ENCODE measurements around the gene ALOXE3.

ALOXE3 gene

DNA sequence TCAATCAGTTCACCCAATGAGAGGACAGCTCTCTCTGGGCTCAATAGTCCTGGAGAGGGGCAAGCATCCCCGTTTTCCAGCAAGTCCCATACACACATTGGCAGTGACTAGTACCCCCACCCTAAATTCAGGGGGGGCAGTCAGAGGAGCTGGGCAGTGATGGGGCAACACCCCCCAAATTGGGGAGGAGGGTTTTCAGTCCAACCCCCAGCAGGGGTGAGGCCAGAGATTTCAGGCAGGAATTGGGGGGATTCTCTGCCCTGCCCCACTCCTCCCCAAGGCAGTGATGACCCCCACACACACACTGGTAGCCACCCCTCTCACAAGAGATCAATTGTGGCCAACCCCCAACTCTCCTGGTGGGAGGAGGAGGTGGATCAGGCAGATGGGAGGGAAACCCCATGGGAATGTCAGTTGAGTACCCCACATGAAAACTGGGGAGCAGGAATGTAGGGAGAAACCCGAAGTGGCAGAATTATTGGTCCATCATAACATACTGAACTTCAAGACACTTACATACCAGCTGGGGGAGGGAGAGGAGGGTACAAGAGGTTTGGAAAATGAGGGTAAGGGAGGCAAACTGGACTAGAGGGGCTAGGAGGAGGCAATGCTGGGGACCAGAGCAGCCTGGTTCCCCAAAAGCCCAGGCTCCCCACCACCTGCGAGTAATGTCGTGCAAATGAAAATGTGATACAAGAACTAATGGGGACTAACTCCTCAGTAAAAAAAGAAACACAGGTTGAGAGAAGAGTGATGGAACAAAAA is 41.3 kb upstream of the ALOXE3 start:
- in situ Hi-C loops (cut with HindIII; ENCODE audit: low pct_unique_long_range_greater_than_20kb, low sequenced_read_pairs) = no loop called here
- TF ChIP-seq JUND (IDR thresholded peaks at IDR 0.05; ENCODE audit: low read depth) = no peak
- no peak for DNase-seq (ENCODE audit: low read depth in 1 of 2, low spot score in 1 of 2)

GRCh38 chr17:8159032-8159400 is 40.7 kb upstream of the ALOXE3 start:
- no peak for TF ChIP-seq JUND (IDR thresholded peaks at IDR 0.05; ENCODE audit: low read depth)
- in situ Hi-C loops (cut with HindIII; ENCODE audit: low pct_unique_long_range_greater_than_20kb, low sequenced_read_pairs) = no loop called here
- no peak for DNase-seq (ENCODE audit: low read depth in 1 of 2, low spot score in 1 of 2)

DNA sequence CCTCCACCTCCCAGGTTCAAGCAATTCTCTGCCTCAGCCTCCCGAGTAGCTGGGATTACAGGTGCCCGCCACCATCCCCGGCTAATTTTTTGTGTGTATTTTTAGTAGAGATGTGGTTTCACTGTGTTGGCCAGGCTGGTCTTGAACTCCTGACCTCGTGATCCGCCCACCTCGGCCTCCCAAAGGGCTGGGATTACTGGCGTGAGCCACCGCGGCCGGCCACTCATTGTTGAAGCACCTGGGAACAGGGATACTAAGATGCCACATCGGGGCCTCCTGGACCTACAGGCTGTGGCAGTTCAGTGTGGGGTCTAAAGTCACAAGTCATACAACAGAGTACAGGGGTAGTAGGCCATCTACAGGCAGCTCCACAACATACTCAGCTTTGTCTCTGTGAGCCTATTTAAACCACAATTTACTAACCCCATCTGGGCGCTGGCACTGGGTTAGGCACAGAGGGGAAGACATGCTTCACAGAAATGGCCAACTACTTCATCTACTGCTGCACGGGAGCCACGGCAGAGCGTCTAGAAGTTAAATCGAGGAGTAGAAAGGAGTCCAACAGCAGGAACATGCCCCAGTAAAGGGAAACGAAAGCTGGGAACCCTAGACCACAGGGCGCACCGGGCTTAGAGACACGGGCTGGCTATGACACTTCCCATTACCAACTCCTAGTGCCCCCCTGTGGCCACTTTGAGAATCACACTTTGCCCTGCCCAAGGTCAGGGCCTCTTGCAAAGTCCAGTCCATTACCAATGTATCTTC is 40.1 kb upstream of the ALOXE3 start:
- in situ Hi-C loops (cut with HindIII; ENCODE audit: low pct_unique_long_range_greater_than_20kb, low sequenced_read_pairs) = no loop called here
- TF ChIP-seq JUND (IDR thresholded peaks at IDR 0.05; ENCODE audit: low read depth) = no peak
- peak; percentile 70 to 88 for DNase-seq (ENCODE audit: low read depth in 1 of 2, low spot score in 1 of 2)

DNA sequence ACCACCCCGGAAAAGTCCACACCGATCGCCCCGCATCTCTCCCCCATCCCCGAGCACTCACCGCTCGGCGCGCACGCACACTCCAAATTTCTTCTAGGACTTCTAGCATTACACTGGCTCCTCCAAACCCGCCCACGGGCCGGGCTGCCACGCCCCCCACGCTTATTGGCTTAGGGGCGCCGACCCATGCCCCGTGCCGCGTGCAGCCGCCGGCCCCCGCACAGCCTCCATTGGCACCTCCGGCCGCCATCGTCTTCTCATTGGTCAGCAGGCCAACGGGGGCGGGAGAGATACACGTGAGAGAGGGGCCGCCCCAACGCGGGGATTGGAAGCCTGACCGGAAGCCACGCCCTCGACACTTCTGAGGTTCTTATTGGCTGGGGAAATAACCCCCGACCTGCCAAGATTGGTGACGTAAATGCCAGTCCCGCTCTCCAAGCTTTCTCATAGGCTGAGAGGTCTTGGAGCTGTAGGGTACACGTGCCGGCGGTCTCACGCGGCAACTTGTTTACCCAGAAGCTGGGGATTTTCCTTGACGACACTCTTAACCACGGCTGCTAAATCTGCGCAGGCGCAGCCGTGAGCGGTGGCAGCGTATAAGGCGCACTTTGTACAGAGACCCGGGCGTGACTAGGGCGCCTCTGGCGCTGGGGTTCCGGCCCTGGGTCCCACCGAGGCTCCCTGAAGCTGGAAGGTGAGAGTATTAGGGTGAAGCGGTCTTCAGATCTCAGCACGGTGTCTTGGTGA is 38.1 kb upstream of the ALOXE3 start:
- peak; percentile 98 to 100 for DNase-seq (ENCODE audit: low read depth in 1 of 2, low spot score in 1 of 2)
- in situ Hi-C loops (cut with HindIII; ENCODE audit: low pct_unique_long_range_greater_than_20kb, low sequenced_read_pairs) = no loop called here

GRCh38 chr17:8155996-8156245 is 37.6 kb upstream of the ALOXE3 start:
- TF ChIP-seq JUND (IDR thresholded peaks at IDR 0.05; ENCODE audit: low read depth) = no peak
- no peak for DNase-seq (ENCODE audit: low read depth in 1 of 2, low spot score in 1 of 2)
- in situ Hi-C loops (cut with HindIII; ENCODE audit: low pct_unique_long_range_greater_than_20kb, low sequenced_read_pairs) = no loop called here

More for the DNA sequence above, 38.1 kb upstream of the ALOXE3 start:
- no peak for TF ChIP-seq JUND (IDR thresholded peaks at IDR 0.05; ENCODE audit: low read depth)

GRCh38 chr17:8155231-8155995 is 37.1 kb upstream of the ALOXE3 start:
- TF ChIP-seq JUND (IDR thresholded peaks at IDR 0.05; ENCODE audit: low read depth) = no peak
- peak in 1 of 2 experiments; percentile 90 for DNase-seq (ENCODE audit: low read depth in 1 of 2, low spot score in 1 of 2)
- in situ Hi-C loops (cut with HindIII; ENCODE audit: low pct_unique_long_range_greater_than_20kb, low sequenced_read_pairs) = no loop called here

DNA sequence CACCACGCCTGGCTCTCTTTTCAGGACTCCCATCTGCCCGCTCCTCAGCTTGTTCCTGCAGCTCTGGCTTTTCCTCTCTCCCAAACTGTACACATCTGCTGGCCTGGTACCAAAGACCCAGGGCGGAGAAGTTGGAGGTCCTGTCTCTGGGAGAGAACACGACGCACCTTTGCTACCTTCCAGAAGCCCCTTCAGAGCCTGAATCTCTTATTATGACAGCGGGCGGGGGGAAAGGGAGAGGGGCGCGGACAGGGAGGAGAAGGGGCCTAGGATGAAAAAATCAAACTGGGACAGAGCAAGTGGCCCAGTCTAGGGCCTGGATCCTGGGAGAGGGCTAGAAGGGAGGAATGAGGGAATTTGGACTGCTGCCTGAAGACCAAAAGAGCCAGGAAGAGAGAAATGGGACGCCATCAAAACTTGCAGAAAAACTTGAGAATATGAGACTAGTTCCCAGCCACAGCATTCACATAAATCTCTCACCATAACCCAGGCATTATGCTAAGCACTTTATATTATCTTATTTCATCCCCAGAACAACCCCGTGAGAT is 36.4 kb upstream of the ALOXE3 start:
- in situ Hi-C loops (cut with HindIII; ENCODE audit: low pct_unique_long_range_greater_than_20kb, low sequenced_read_pairs) = no loop called here
- TF ChIP-seq JUND (IDR thresholded peaks at IDR 0.05; ENCODE audit: low read depth) = no peak
- no peak for DNase-seq (ENCODE audit: low read depth in 1 of 2, low spot score in 1 of 2)

DNA sequence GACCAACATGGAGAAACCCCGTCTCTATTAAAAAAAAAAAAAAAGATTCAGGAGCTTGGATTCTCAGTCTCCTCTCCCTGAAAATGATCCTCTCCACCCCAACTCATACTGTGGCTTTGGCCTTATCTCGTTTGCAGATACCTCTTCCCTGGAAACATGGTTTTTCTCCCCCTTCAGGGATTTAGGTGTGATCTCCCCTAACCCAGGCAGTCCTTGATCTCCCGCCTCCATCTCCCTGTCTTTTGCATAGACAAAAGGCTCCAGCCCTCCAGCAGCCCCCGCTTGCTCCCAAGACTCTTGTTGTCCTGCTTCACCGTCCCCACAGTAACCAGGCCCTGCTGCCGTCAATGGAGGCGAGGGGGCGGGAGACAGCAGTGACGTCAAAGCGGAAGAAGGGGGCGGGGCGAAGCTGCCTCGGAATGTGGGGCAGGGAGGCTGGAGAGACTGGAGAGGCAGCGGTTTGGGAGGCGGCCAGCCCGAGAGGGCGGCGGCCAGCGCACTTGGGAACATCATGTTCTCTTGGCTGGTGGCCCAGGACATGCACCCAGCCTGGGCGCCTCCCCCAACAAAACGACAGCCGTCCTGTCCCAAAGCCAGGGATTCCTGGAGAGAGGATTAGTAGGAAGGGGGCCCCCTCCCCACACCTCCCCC is 35.8 kb upstream of the ALOXE3 start:
- no peak for TF ChIP-seq JUND (IDR thresholded peaks at IDR 0.05; ENCODE audit: low read depth)
- in situ Hi-C loops (cut with HindIII; ENCODE audit: low pct_unique_long_range_greater_than_20kb, low sequenced_read_pairs) = no loop called here
- DNase-seq (ENCODE audit: low read depth in 1 of 2, low spot score in 1 of 2) = peak; percentile 64 to 95

DNA sequence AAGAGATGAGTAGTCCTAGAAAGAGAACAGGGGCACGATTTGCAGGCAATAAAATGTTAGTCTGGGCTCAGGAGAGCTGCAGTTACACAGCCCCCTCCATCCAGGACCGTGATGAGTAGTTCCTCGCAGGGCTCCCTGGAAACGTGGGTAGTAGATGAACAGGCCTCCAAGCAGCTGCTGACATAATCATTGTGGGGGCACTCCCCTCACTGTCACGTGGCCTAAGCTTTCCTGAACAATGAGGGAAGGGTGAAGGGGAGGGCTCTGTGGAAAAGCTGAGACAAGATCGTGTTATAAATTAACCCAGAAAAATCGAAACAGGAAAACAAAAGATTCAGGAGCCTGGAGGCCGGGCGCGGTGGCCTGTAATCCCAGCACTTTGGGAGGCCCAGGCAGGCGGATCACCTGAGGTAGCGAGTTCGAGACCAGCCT is 35.2 kb upstream of the ALOXE3 start:
- no peak for DNase-seq (ENCODE audit: low read depth in 1 of 2, low spot score in 1 of 2)
- no peak for TF ChIP-seq JUND (IDR thresholded peaks at IDR 0.05; ENCODE audit: low read depth)
- in situ Hi-C loops (cut with HindIII; ENCODE audit: low pct_unique_long_range_greater_than_20kb, low sequenced_read_pairs) = no loop called here

- no peak for DNase-seq (ENCODE audit: low read depth in 1 of 2, low spot score in 1 of 2)
- in situ Hi-C loops (cut with HindIII; ENCODE audit: low pct_unique_long_range_greater_than_20kb, low sequenced_read_pairs) = no loop called here
- no peak for TF ChIP-seq JUND (IDR thresholded peaks at IDR 0.05; ENCODE audit: low read depth)
These were observed 34.7 kb upstream of the ALOXE3 start for GRCh38 chr17:8153031-8153451.

DNA sequence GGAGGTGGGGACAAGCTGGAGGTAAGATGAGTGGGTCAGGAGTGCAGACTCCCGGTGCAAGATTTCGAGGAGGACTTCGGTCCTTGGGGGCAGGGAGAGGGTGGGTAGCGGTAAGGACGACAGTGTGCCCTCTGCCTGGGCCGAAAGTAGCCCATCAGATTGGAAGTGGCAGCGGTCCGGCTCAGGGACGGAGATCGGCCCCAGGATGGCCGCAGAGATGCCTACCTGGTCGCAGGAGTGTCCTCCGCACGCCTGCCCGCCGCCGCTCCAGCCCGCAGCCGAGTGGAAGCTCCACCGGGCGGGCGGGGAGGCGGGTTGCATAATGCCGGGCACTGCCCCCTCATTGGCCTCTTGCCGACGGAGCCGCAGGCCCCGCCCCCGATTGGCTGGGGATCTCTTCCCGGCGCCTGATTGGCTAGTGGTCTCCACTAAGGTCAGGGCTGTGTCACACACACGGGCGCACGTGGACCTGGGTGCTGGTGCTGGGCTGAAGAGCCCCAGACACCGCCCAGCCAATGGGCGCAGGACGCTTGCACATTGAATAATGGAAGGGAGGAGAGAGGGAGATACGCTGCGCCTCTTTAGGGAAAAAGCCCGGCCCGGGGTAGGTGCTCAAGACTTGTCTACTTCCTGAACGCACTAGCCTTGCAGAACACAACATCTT is 33.9 kb upstream of the ALOXE3 start, which contains the start of gene PER1:
Gene PER1, minus strand, starts transcription at position 293 of the 664 bp plus-strand sequence. CDS start 1,698 bp downstream, outside the sequence.
- no peak for TF ChIP-seq JUND (IDR thresholded peaks at IDR 0.05; ENCODE audit: low read depth)
- in situ Hi-C loops (cut with HindIII; ENCODE audit: low pct_unique_long_range_greater_than_20kb, low sequenced_read_pairs) = no loop called here
- DNase-seq (ENCODE audit: low read depth in 1 of 2, low spot score in 1 of 2) = peak; percentile 95 to 96
